Transverse colon (tissue), 4 donors: Measurements from ENCODE around the gene OR5B3. TPM values are rescaled to one million over a fixed set of nuclear protein-coding genes. Genes with fewer than 3 reads are reported as not detected.

Experiments
- DNase-seq: peaks from one replicate; pipeline ENCODE4 v3.0.0-alpha.2; 2019
- H3K27ac ChIP-seq, 4 donors: fragments of 200-600 bp; sonication (generic); 2 replicates each; pipeline ENCODE4 v1.5.1; 2016 to 2018; ENCODE audit warnings: inconsistent platforms in 4 of 4
- H3K27me3 ChIP-seq: fragments of 200-600 bp; sonication (generic); 2 replicates; pipeline ENCODE4 v1.5.1; 2017; ENCODE audit warnings: inconsistent platforms
- H3K36me3 ChIP-seq, 4 donors: fragments of 200-600 bp; sonication (generic); 2 replicates each; pipeline ENCODE4 v1.5.1; 2017 to 2019; ENCODE audit warnings: inconsistent platforms in 4 of 4
- H3K4me1 ChIP-seq, 4 donors: fragments of 200-600 bp; sonication (generic); 2 replicates each; pipeline ENCODE4 v1.5.1; 2017 to 2020; ENCODE audit warnings: inconsistent platforms in 4 of 4
- H3K4me3 ChIP-seq, 4 donors: fragments of 200-600 bp; sonication (generic); 1 replicate in 1 of 4; 2 replicates in 3 of 4; pipeline versions ENCODE4 v1.5.1 to v1.6.1; 2017 to 2019; ENCODE audit warnings: inconsistent platforms in 4 of 4
- H3K9me3 ChIP-seq, 2 donors: fragments of 200-600 bp; sonication (generic); 2 replicates each; pipeline ENCODE4 v1.5.1; 2017 to 2019; ENCODE audit warnings: inconsistent platforms in 2 of 2
- CTCF ChIP-seq, 5 experiments: fragments of 200-600 bp in 3 of 5; fragments of 450-650 bp in 2 of 5; sonication (generic) in 3 of 5; IDR thresholded peaks; 1 replicate in 2 of 5; 2 replicates in 3 of 5; pipeline ENCODE4 v1.5.1; 2016 to 2017; ENCODE audit warnings: antibody characterized with exemption in 5 of 5, inconsistent platforms in 3 of 5, mild to moderate bottlenecking in 2 of 5, moderate library complexity in 1 of 5
- EP300 ChIP-seq: sonication (generic); formaldehyde crosslinking; IDR thresholded peaks from one replicate; pipeline ENCODE4 v1.6.1; 2017; ENCODE audit warnings: antibody characterized with exemption, low read depth
- POLR2A ChIP-seq: fragments of 450-650 bp; IDR thresholded peaks from one replicate; pipeline ENCODE4 v1.6.1; 2016; ENCODE audit warnings: antibody characterized with exemption, mild to moderate bottlenecking, moderate library complexity
- POLR2AphosphoS5 ChIP-seq, 3 donors: sonication (generic); formaldehyde crosslinking; IDR thresholded peaks; one replicate each; pipeline ENCODE4 v1.6.1; 2016; ENCODE audit warnings: antibody characterized with exemption in 3 of 3
- WGBS, 2 donors: methylation state at CpG; one replicate each; pipeline ENCODE4 v1.1.5; 2018; ENCODE audit warnings: low coverage in 1 of 2; 5-methylcytosine and 5-hydroxymethylcytosine counted together
- in situ Hi-C, 4 donors: fragments of 200-750 bp; cut with MboI; loops; one replicate each; pipeline versions ENCODE4 v1.15.0 to v1.15.1; 2017; ENCODE audit warnings: low sequenced_read_pairs in 3 of 4, low pct_ligation_motif_present in 1 of 4, low pct_unique_long_range_greater_than_20kb in 1 of 4
- intact Hi-C: fragments of 100-400 bp; cut with DNase I; formaldehyde crosslinking; loops from one replicate; pipeline ENCODE4 v1.15.1; 2023; ENCODE audit warnings: low total_unique reads
- total RNA-seq, 4 donors: library from RNA; depleted of rRNA; stranded (reverse); fragments of >200 nt; gene quantifications; one replicate each; pipeline ENCODE4 v1.1.0, GENCODE V29; 2016

OR5B3 gene
- not detected for total RNA-seq

- in situ Hi-C loops = no loop called here
- TF ChIP-seq POLR2AphosphoS5 (IDR thresholded peaks at IDR 0.05) = no peak
- TF ChIP-seq EP300 = no peak
- TF ChIP-seq POLR2A = no peak
- TF ChIP-seq CTCF (IDR thresholded peaks at IDR 0.05) = no peak
- intact Hi-C loops = no loop called here
- 60 to 74% methylated on average over 1 of the region's 1 CpG for WGBS, 2 donors
- DNase-seq = no peak
- Histone ChIP-seq H3K4me1 (no peaks in the 10 kb centered on the region), H3K27ac (no peak within 1 kb of the TSS), H3K36me3 (no peaks in the 10 kb centered on the region), H3K9me3 (peaks cover 0 to 10% of the 10 kb centered on the region in 2 donors), H3K27me3 (no peaks in the 10 kb centered on the region), H3K4me3 (no peak within 1 kb of the TSS)
Observed at GRCh38 chr11:58406774-58407173, at the start of gene OR5B3. Gene OR5B3, minus strand, starts transcription at chr11:58406874. Its CDS starts 3,465 bp downstream, at chr11:58403409.

GRCh38 chr11:58451585-58451984 lies 44.9 kb upstream of the OR5B3 start:
- no peaks in the 10 kb centered on the region for H3K27me3 ChIP-seq
- no peaks in the 10 kb centered on the region for H3K4me1 ChIP-seq
- H3K4me3 ChIP-seq = no peak overlapping the region
- H3K9me3 ChIP-seq = no peaks in the 10 kb centered on the region
- no peaks in the 10 kb centered on the region for H3K36me3 ChIP-seq
- TF ChIP-seq CTCF (IDR thresholded peaks at IDR 0.05) (no peak), POLR2AphosphoS5 (IDR thresholded peaks at IDR 0.05) (no peak), POLR2A (no peak), EP300 (no peak)
- intact Hi-C loops (no loop called here), in situ Hi-C loops (no loop called here)
- DNase-seq = no peak
- no peak overlapping the region for H3K27ac ChIP-seq
- WGBS, 2 donors = 31% methylated on average over 3 of the region's 3 CpGs; no CpG with 5 or more reads in 1 of the 2 donors

GRCh38 chr11:58446294-58446693 lies 39.6 kb upstream of the OR5B3 start:
- Histone ChIP-seq H3K36me3 (no peaks in the 10 kb centered on the region), H3K27ac (no peak overlapping the region), H3K4me3 (no peak overlapping the region), H3K4me1 (no peaks in the 10 kb centered on the region), H3K9me3 (no peaks in the 10 kb centered on the region), H3K27me3 (no peaks in the 10 kb centered on the region)
- WGBS, 2 donors = 79% methylated on average over 6 of the region's 6 CpGs; no CpG with 5 or more reads in 1 of the 2 donors
- TF ChIP-seq POLR2AphosphoS5 (IDR thresholded peaks at IDR 0.05) (no peak), POLR2A (no peak), EP300 (no peak), CTCF (IDR thresholded peaks at IDR 0.05) (no peak)
- DNase-seq = no peak
- in situ Hi-C loops (no loop called here), intact Hi-C loops (no loop called here)

DNA sequence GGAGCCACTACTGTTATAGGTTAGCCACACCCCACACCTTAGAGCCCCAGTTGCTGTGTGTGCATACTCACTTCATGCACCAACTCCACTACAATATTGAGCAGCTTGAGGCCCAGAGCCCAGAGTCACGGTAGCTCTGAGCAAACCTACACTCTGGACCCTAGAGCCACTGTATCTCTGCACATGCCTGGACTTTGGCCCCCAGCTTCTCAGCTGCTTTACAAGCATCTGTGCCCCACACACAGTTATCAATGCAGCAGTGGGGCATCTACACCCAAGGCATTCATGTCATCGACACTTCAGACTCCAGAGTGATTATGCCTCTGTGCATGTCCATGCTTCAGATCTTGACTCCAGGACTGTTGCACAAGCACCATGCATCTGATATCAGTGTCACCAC lies 37.6 kb upstream of the OR5B3 start:
- Histone ChIP-seq H3K4me1 (no peaks in the 10 kb centered on the region), H3K4me3 (no peak overlapping the region), H3K27me3 (no peaks in the 10 kb centered on the region), H3K27ac (no peak overlapping the region), H3K36me3 (no peaks in the 10 kb centered on the region), H3K9me3 (no peaks in the 10 kb centered on the region)
- in situ Hi-C loops = no loop called here
- DNase-seq = no peak
- 71% methylated on average over 2 of the region's 2 CpGs; no CpG with 5 or more reads in 1 of the 2 donors for WGBS, 2 donors
- intact Hi-C loops = no loop called here
- TF ChIP-seq EP300 (no peak), POLR2A (no peak), POLR2AphosphoS5 (IDR thresholded peaks at IDR 0.05) (no peak), CTCF (IDR thresholded peaks at IDR 0.05) (no peak)
